HepG2 (cell line): Measurements from ENCODE around the gene GRIK2. TPM values are rescaled to one million over a fixed set of nuclear protein-coding genes. Genes with fewer than 3 reads are reported as not detected.

ENCODE experiments used
- ATAC-seq: fragments of 200-7000 bp; cut with Tn5 transposase; 3 replicates; pipeline ENCODE4 v1.9.1; 2020; ENCODE audit warnings: mild to moderate bottlenecking, moderate library complexity
- BruUV-seq: library from RNA; stranded (reverse); fragments of 400-500 nt; replicated peaks from 2 replicates; lab custom pipeline; 2021; lab: Mats Ljungman, UMichigan
- CTCF ChIA-PET: fragments of 300-600 bp; formaldehyde crosslinking; extraction: SDS; loops from one replicate; lab custom pipeline; 2021; ENCODE audit warnings: low total read pairs, inconsistent platforms, low intra/inter-chr PET ratio; lab: Yijun Ruan, JAX
- POLR2A ChIA-PET: fragments of 350-600 bp; sonication (Branson Sonifier 250); formaldehyde crosslinking; loops from one replicate; lab custom pipeline; 2020; ENCODE audit warnings: antibody characterized with exemption, inconsistent platforms; lab: Yijun Ruan, JAX
- DNase-seq: peaks from one replicate; pipeline ENCODE4 v3.0.0-alpha.2; 2015; ENCODE audit warnings: low spot score
- FAIRE-seq: peaks from 3 replicates; lab custom pipeline; 2011; peaks lifted over from hg19 to GRCh38; lab: Jason Lieb, UNC
- H2AFZ ChIP-seq: one replicate; pipeline ENCODE4 v1.6.1; 2011; ENCODE audit warnings: low read length, inconsistent platforms
- H3K27ac ChIP-seq: fragments of 300-600 bp; 3 replicates; pipeline ENCODE4 v1.8.0; 2011; ENCODE audit warnings: mixed run types, mild to moderate bottlenecking, mixed read lengths, low read length, inconsistent platforms; ENCODE audit not compliant: insufficient read depth; ENCODE audit errors: extremely low read length
- H3K27me3 ChIP-seq, 2 experiments: fragments of 200-600 bp in 1 of 2; 2 replicates in 1 of 2; 3 replicates in 1 of 2; pipeline versions ENCODE4 v1.6.0 to v1.8.0; 2011; ENCODE audit warnings: low read length in 2 of 2, mild to moderate bottlenecking in 2 of 2, moderate library complexity in 2 of 2, inconsistent platforms in 1 of 2; ENCODE audit not compliant: insufficient read depth in 2 of 2, control insufficient read depth in 1 of 2
- H3K36me3 ChIP-seq, 2 experiments: fragments of 200-600 bp in 1 of 2; replicated peaks in 1 of 2; 2 replicates in 1 of 2; 3 replicates in 1 of 2; pipeline versions ENCODE4 v1.5.1 to v1.8.0; 2011; ENCODE audit warnings: low read length in 2 of 2, inconsistent platforms in 1 of 2; ENCODE audit not compliant: insufficient read depth in 2 of 2, control insufficient read depth in 1 of 2
- H3K4me1 ChIP-seq: 2 replicates; pipeline ENCODE4 v1.5.1; 2012; ENCODE audit warnings: low read length, inconsistent platforms; ENCODE audit not compliant: insufficient read depth
- H3K4me2 ChIP-seq: 2 replicates; pipeline ENCODE4 v1.6.0; 2011; ENCODE audit warnings: low read depth, low read length, inconsistent platforms
- H3K4me3 ChIP-seq, 3 experiments: fragments of 200-600 bp in 1 of 3; sonication (generic), shearing (Covaris generic) in 1 of 3; replicated peaks in 1 of 3; 2 replicates each; pipeline ENCODE4 v1.5.1; 2011 to 2016; ENCODE audit warnings: low read length in 3 of 3, inconsistent platforms in 2 of 3, low read depth in 2 of 3, mild to moderate bottlenecking in 2 of 3, control low read depth in 1 of 3, mixed read lengths in 1 of 3; ENCODE audit not compliant: insufficient read depth in 1 of 3
- H3K79me2 ChIP-seq: one replicate; pipeline ENCODE4 v1.6.1; 2011; ENCODE audit warnings: low read length, inconsistent platforms; ENCODE audit not compliant: insufficient read depth
- H3K9ac ChIP-seq: 2 replicates; pipeline ENCODE4 v1.6.0; 2011; ENCODE audit warnings: mild to moderate bottlenecking, low read depth, low read length, inconsistent platforms; ENCODE audit not compliant: insufficient read depth
- H3K9me3 ChIP-seq: 2 replicates; pipeline ENCODE4 v1.5.1; 2012; ENCODE audit warnings: mild to moderate bottlenecking, low read length
- H4K20me1 ChIP-seq: 2 replicates; pipeline ENCODE4 v1.6.0; 2011; ENCODE audit warnings: inconsistent platforms, mild to moderate bottlenecking, low read length, moderate library complexity; ENCODE audit not compliant: insufficient read depth
- EHMT2 ChIP-seq: fragments of 200-600 bp; sonication (generic); IDR thresholded peaks from 2 replicates; pipeline ENCODE4 v1.7.0; 2017; ENCODE audit warnings: antibody characterized with exemption, low read depth, low read length, borderline replicate concordance
- FOXA1 ChIP-seq, 2 experiments: fragments of 450-650 bp in 1 of 2; sonication (generic) in 1 of 2; formaldehyde crosslinking in 1 of 2; IDR thresholded peaks; 2 replicates each; pipeline versions ENCODE4 v1.4.0 to v1.6.1; 2016 to 2020; ENCODE audit warnings: missing genetic modification reagents in 1 of 2
- KLF6 ChIP-seq: IDR thresholded peaks from 2 replicates; pipeline ENCODE4 v1.8.0; 2016; ENCODE audit warnings: missing biosample characterization, missing genetic modification reagents
- ONECUT2 ChIP-seq: sonication (generic); formaldehyde crosslinking; IDR thresholded peaks from 2 replicates; pipeline ENCODE4 v1.4.0; 2020; ENCODE audit warnings: missing genetic modification reagents
- RBAK ChIP-seq: sonication (generic); formaldehyde crosslinking; IDR thresholded peaks from 2 replicates; pipeline ENCODE4 v1.5.1; 2020; ENCODE audit warnings: mild to moderate bottlenecking, missing genetic modification reagents
- SMAD1 ChIP-seq: sonication (generic); formaldehyde crosslinking; IDR thresholded peaks from 2 replicates; pipeline ENCODE4 v1.4.0; 2020; ENCODE audit warnings: missing genetic modification reagents, low read depth, mild to moderate bottlenecking, borderline replicate concordance
- SMAD3 ChIP-seq: sonication (generic); formaldehyde crosslinking; IDR thresholded peaks from 2 replicates; pipeline ENCODE4 v1.4.0; 2020; ENCODE audit warnings: missing genetic modification reagents
- TEAD3 ChIP-seq: optimal IDR thresholded peaks from 2 replicates; pipeline ENCODE3; 2016; ENCODE audit warnings: borderline replicate concordance
- WGBS: methylation state at CpG from one replicate; pipeline ENCODE4 v1.1.6; 2017; ENCODE audit warnings: low lambda C conversion rate; 5-methylcytosine and 5-hydroxymethylcytosine counted together
- in situ Hi-C: cut with HindIII; loops from 2 replicates; pipeline ENCODE4 v1.10.0; 2017; ENCODE audit warnings: low pct_unique_long_range_greater_than_20kb; ENCODE audit not compliant: extremely low pct_ligation_motif_present
- intact Hi-C: fragments of 100-400 bp; cut with micrococcal nuclease; formaldehyde crosslinking; loops from one replicate; pipeline ENCODE4 v1.10.0; 2022; ENCODE audit not compliant: unreplicated experiment
- polyA plus RNA-seq, 8 experiments: library from polyadenylated mRNA; depleted of rRNA in 3 of 8; stranded (reverse) in 7 of 8; unstranded in 1 of 8; fragments of >200 nt; fragmentation: Illumina TruSeq in 4 of 8; extraction: Trizol in 4 of 8; gene quantifications; 2 replicates each; pipeline versions ENCODE4 v1.2.1 to v1.2.3, GENCODE V29; 2011 to 2016; ENCODE audit warnings: low read depth in 4 of 8, missing spikeins in 1 of 8, mixed read lengths in 1 of 8; ENCODE audit not compliant: insufficient read depth in 1 of 8
- total RNA-seq, 5 experiments: library from RNA; depleted of rRNA; stranded (reverse); fragments of >200 nt; fragmentation: Illumina TruSeq; extraction: Trizol; gene quantifications; 2 replicates each; pipeline ENCODE4 v1.2.3, GENCODE V29; 2016; ENCODE audit warnings: low read depth in 1 of 5
- TF ChIP-seq, protein P1 (sequence below): sonication (generic); formaldehyde crosslinking; IDR thresholded peaks from 2 replicates; pipeline ENCODE4 v1.5.0; 2020; ENCODE audit warnings: missing genetic modification reagents
- TF ChIP-seq, protein P2 (sequence below): sonication (generic); formaldehyde crosslinking; IDR thresholded peaks from 2 replicates; pipeline ENCODE4 v1.9.0; 2022; ENCODE audit warnings: missing genetic modification reagents, mild to moderate bottlenecking, borderline replicate concordance
- TF ChIP-seq, protein P3 (sequence below): sonication (generic); formaldehyde crosslinking; conservative IDR thresholded peaks from 2 replicates; pipeline ENCODE4 v1.8.1; 2023; ENCODE audit warnings: missing genetic modification reagents
- TF ChIP-seq, protein P4 (sequence below): fragments of 450-650 bp; IDR thresholded peaks from 2 replicates; pipeline ENCODE4 v1.6.1; 2017; ENCODE audit warnings: mild to moderate bottlenecking
- TF ChIP-seq, protein P5 (sequence below): IDR thresholded peaks from 2 replicates; pipeline ENCODE4 v1.6.1; 2012; ENCODE audit warnings: low read length, improper control_type of control experiment

GRIK2 gene
- total and polyA plus RNA-seq, 2 of the 13 experiments (the other 11 are each of a cell fraction or from before 2014, with no cell fraction given) = not detected

DNA sequence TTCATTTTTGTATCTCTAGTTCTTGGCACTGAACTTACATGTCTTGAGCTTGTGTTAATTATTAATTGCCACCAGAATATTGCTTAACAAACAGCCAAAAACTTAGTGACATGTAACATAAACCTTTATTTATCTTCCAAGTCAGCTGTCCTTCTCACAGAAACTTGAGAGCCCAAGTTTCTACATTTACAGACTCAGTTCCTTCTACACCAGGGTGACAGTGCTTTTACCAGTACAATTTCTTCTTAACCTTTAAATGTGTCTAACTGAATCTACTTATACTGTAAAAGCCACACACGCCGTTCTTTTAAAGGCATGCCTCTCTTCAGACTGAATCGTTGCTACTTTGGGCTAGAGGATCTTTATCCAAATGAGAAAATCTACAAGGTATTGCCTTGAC is 539.2 kb downstream of the GRIK2 start:
- POLR2A ChIA-PET = no interaction called here
- H3K27me3 ChIP-seq = no peaks in the 10 kb centered on the region
- in situ Hi-C loops = no loop called here

More for the DNA sequence above, 539.2 kb downstream of the GRIK2 start:
- BruUV-seq = no TSS peak
- TF ChIP-seq SMAD1 (CRISPR knock-in tag) (no peak), ONECUT2 (no peak), FOXA1 (IDR thresholded peaks at IDR 0.05) (no peak), FOXA1 (CRISPR knock-in tag; IDR thresholded peaks at IDR 0.05) (no peak), EHMT2 (no peak), SMAD3 (CRISPR knock-in tag) (no peak), TEAD3 (CRISPR knock-in tag) (no peak), RBAK (CRISPR knock-in tag) (no peak), KLF6 (CRISPR knock-in tag) (no peak)
- TF ChIP-seq, protein P1, sequence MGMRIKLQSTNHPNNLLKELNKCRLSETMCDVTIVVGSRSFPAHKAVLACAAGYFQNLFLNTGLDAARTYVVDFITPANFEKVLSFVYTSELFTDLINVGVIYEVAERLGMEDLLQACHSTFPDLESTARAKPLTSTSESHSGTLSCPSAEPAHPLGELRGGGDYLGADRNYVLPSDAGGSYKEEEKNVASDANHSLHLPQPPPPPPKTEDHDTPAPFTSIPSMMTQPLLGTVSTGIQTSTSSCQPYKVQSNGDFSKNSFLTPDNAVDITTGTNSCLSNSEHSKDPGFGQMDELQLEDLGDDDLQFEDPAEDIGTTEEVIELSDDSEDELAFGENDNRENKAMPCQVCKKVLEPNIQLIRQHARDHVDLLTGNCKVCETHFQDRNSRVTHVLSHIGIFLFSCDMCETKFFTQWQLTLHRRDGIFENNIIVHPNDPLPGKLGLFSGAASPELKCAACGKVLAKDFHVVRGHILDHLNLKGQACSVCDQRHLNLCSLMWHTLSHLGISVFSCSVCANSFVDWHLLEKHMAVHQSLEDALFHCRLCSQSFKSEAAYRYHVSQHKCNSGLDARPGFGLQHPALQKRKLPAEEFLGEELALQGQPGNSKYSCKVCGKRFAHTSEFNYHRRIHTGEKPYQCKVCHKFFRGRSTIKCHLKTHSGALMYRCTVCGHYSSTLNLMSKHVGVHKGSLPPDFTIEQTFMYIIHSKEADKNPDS (CRISPR knock-in tag) = no peak
- TF ChIP-seq, protein P2, sequence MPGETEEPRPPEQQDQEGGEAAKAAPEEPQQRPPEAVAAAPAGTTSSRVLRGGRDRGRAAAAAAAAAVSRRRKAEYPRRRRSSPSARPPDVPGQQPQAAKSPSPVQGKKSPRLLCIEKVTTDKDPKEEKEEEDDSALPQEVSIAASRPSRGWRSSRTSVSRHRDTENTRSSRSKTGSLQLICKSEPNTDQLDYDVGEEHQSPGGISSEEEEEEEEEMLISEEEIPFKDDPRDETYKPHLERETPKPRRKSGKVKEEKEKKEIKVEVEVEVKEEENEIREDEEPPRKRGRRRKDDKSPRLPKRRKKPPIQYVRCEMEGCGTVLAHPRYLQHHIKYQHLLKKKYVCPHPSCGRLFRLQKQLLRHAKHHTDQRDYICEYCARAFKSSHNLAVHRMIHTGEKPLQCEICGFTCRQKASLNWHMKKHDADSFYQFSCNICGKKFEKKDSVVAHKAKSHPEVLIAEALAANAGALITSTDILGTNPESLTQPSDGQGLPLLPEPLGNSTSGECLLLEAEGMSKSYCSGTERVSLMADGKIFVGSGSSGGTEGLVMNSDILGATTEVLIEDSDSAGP = no peak
- TF ChIP-seq, protein P3, sequence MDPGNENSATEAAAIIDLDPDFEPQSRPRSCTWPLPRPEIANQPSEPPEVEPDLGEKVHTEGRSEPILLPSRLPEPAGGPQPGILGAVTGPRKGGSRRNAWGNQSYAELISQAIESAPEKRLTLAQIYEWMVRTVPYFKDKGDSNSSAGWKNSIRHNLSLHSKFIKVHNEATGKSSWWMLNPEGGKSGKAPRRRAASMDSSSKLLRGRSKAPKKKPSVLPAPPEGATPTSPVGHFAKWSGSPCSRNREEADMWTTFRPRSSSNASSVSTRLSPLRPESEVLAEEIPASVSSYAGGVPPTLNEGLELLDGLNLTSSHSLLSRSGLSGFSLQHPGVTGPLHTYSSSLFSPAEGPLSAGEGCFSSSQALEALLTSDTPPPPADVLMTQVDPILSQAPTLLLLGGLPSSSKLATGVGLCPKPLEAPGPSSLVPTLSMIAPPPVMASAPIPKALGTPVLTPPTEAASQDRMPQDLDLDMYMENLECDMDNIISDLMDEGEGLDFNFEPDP (CRISPR knock-in tag) = no peak
- TF ChIP-seq, protein P4, sequence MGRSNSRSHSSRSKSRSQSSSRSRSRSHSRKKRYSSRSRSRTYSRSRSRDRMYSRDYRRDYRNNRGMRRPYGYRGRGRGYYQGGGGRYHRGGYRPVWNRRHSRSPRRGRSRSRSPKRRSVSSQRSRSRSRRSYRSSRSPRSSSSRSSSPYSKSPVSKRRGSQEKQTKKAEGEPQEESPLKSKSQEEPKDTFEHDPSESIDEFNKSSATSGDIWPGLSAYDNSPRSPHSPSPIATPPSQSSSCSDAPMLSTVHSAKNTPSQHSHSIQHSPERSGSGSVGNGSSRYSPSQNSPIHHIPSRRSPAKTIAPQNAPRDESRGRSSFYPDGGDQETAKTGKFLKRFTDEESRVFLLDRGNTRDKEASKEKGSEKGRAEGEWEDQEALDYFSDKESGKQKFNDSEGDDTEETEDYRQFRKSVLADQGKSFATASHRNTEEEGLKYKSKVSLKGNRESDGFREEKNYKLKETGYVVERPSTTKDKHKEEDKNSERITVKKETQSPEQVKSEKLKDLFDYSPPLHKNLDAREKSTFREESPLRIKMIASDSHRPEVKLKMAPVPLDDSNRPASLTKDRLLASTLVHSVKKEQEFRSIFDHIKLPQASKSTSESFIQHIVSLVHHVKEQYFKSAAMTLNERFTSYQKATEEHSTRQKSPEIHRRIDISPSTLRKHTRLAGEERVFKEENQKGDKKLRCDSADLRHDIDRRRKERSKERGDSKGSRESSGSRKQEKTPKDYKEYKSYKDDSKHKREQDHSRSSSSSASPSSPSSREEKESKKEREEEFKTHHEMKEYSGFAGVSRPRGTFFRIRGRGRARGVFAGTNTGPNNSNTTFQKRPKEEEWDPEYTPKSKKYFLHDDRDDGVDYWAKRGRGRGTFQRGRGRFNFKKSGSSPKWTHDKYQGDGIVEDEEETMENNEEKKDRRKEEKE = no peak
- TF ChIP-seq, protein P5, sequence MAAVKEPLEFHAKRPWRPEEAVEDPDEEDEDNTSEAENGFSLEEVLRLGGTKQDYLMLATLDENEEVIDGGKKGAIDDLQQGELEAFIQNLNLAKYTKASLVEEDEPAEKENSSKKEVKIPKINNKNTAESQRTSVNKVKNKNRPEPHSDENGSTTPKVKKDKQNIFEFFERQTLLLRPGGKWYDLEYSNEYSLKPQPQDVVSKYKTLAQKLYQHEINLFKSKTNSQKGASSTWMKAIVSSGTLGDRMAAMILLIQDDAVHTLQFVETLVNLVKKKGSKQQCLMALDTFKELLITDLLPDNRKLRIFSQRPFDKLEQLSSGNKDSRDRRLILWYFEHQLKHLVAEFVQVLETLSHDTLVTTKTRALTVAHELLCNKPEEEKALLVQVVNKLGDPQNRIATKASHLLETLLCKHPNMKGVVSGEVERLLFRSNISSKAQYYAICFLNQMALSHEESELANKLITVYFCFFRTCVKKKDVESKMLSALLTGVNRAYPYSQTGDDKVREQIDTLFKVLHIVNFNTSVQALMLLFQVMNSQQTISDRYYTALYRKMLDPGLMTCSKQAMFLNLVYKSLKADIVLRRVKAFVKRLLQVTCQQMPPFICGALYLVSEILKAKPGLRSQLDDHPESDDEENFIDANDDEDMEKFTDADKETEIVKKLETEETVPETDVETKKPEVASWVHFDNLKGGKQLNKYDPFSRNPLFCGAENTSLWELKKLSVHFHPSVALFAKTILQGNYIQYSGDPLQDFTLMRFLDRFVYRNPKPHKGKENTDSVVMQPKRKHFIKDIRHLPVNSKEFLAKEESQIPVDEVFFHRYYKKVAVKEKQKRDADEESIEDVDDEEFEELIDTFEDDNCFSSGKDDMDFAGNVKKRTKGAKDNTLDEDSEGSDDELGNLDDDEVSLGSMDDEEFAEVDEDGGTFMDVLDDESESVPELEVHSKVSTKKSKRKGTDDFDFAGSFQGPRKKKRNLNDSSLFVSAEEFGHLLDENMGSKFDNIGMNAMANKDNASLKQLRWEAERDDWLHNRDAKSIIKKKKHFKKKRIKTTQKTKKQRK = no peak
- no peak for DNase-seq
- intact Hi-C loops = no loop called here
- Histone ChIP-seq H3K4me3 (no peak overlapping the region), H3K27ac (no peak overlapping the region), H2AFZ (no peak overlapping the region), H3K79me2 (no peaks in the 10 kb centered on the region), H3K9ac (no peak overlapping the region), H3K36me3 (no peaks in the 10 kb centered on the region), H3K4me1 (no peaks in the 10 kb centered on the region), H3K4me2 (no peak overlapping the region), H3K9me3 (no peaks in the 10 kb centered on the region), H4K20me1 (no peaks in the 10 kb centered on the region)
- FAIRE-seq = no peak
- ATAC-seq = no peak
- CTCF ChIA-PET = no interaction called here
- WGBS = 0% methylated on average over 3 of the region's 3 CpGs
